Measurements from ENCODE around the gene HOXB3. TPM values are rescaled to one million over a fixed set of nuclear protein-coding genes. Genes with fewer than 3 reads are reported as not detected.

HOXB3 gene
- polyA plus RNA-seq, 1 of the 3 experiments (the other 2 are of a cell fraction): 0.46 TPM

DNA sequence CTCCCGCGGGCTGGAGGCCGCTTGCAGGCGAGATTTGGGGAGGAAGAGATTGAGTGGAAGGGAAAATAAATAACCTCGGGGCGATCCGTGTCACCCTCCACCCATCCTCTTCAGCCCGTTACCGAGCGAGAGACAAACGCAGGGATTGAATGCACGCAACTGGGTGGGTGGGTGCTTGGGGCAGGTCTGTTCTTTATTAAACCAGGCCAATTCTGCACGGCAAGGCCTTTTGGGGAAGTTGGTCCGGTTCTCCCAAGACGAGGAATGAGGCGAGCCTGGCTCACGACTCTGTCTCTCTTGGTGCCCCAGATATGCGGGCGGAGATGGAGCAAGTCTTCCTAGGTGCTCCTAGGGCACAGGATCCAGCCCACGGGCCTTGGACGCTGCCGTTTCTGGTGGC is 21.2 kb upstream of the HOXB3 start:
- Histone ChIP-seq H2AFZ (ENCODE audit: low read depth) (peak overlapping the region; percentile 78; the same call in 1 of the 2 replicates), H3K27ac (ENCODE audit: low read depth in 2 of 2, low read length in 1 of 2) (no peak overlapping the region), H3K27me3 (ENCODE audit: insufficient read depth) (peaks cover 99% of the 10 kb centered on the region), H3K9me3 (no peaks in the 10 kb centered on the region), H3K4me2 (0 out of 2 replicates have a peak overlapping the region, but pooled peaks have one; percentile 45), H3K79me2 (ENCODE audit: insufficient read depth) (no peaks in the 10 kb centered on the region), H3K36me3 (replicated peaks in 1 of 2; ENCODE audit: control insufficient read depth in 1 of 2, insufficient read depth in 2 of 2, low read length in 1 of 2) (no peaks in the 10 kb centered on the region), H3K9ac (no peak overlapping the region), H3K4me1 (ENCODE audit: control insufficient read depth in 1 of 2, insufficient read depth in 2 of 2, low read depth in 1 of 2, low read length in 1 of 2) (no peaks in the 10 kb centered on the region; a peak in 1 of 4 replicates), H4K20me1 (ENCODE audit: insufficient read depth) (peaks cover 15% of the 10 kb centered on the region), H3K4me3 (ENCODE audit: low read depth in 2 of 2, low read length in 1 of 2) (no peak overlapping the region), H3F3A (replicated peaks; ENCODE audit: insufficient read depth) (no peaks in the 10 kb centered on the region), H3K9me2 (no peaks in the 10 kb centered on the region)
- TF ChIP-seq RAD21 (IDR thresholded peaks at IDR 0.05; ENCODE audit: low read length): no peak
- TF ChIP-seq NFIC (IDR thresholded peaks at IDR 0.05; ENCODE audit: borderline replicate concordance): no peak
- no peak for TF ChIP-seq SMC3 (IDR thresholded peaks at IDR 0.05; ENCODE audit: low read depth, low read length)
- no peak for TF ChIP-seq MEF2A (IDR thresholded peaks at IDR 0.05; ENCODE audit: borderline replicate concordance, low read depth)
- no peak for TF ChIP-seq JUND (IDR thresholded peaks at IDR 0.05)
- no peak for TF ChIP-seq ELF1 (IDR thresholded peaks at IDR 0.05)
- TF ChIP-seq, protein P1, sequence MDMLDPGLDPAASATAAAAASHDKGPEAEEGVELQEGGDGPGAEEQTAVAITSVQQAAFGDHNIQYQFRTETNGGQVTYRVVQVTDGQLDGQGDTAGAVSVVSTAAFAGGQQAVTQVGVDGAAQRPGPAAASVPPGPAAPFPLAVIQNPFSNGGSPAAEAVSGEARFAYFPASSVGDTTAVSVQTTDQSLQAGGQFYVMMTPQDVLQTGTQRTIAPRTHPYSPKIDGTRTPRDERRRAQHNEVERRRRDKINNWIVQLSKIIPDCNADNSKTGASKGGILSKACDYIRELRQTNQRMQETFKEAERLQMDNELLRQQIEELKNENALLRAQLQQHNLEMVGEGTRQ (IDR thresholded peaks at IDR 0.05; ENCODE audit: borderline replicate concordance, low read depth, low read length): no peak
- no peak for TF ChIP-seq NRF1 (IDR thresholded peaks at IDR 0.05; ENCODE audit: low read depth, low read length)
- TF ChIP-seq YY1 (IDR thresholded peaks at IDR 0.05; ENCODE audit: low read depth): no peak
- TF ChIP-seq SIN3A (IDR thresholded peaks at IDR 0.05; ENCODE audit: borderline replicate concordance, low read depth, low read length): no peak
- no peak for TF ChIP-seq REST (IDR thresholded peaks at IDR 0.05; ENCODE audit: low read depth, low read length)
- TF ChIP-seq CHD2 (IDR thresholded peaks at IDR 0.05; ENCODE audit: low read length, partially characterized antibody): no peak
- TF ChIP-seq, protein P2, sequence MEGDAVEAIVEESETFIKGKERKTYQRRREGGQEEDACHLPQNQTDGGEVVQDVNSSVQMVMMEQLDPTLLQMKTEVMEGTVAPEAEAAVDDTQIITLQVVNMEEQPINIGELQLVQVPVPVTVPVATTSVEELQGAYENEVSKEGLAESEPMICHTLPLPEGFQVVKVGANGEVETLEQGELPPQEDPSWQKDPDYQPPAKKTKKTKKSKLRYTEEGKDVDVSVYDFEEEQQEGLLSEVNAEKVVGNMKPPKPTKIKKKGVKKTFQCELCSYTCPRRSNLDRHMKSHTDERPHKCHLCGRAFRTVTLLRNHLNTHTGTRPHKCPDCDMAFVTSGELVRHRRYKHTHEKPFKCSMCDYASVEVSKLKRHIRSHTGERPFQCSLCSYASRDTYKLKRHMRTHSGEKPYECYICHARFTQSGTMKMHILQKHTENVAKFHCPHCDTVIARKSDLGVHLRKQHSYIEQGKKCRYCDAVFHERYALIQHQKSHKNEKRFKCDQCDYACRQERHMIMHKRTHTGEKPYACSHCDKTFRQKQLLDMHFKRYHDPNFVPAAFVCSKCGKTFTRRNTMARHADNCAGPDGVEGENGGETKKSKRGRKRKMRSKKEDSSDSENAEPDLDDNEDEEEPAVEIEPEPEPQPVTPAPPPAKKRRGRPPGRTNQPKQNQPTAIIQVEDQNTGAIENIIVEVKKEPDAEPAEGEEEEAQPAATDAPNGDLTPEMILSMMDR (IDR thresholded peaks at IDR 0.05): no peak
- no peak for TF ChIP-seq FOXM1 (IDR thresholded peaks at IDR 0.05; ENCODE audit: low read depth)
- TF ChIP-seq USF1 (IDR thresholded peaks at IDR 0.05; ENCODE audit: borderline replicate concordance, low read depth): no peak
- WGBS (ENCODE audit: low lambda C conversion rate): 4% methylated on average over 22 of the region's 22 CpGs
- DNase-seq: no peak
- CTCF ChIA-PET: no interaction called here
- POLR2A ChIA-PET: no interaction called here
